ENCODE data around the gene SDCBP2. TPM values are rescaled to one million over a fixed set of nuclear protein-coding genes. Genes with fewer than 3 reads are reported as not detected.

SDCBP2 gene
- total RNA-seq, 1 donor from 2014 or later: 10.9 TPM

DNA sequence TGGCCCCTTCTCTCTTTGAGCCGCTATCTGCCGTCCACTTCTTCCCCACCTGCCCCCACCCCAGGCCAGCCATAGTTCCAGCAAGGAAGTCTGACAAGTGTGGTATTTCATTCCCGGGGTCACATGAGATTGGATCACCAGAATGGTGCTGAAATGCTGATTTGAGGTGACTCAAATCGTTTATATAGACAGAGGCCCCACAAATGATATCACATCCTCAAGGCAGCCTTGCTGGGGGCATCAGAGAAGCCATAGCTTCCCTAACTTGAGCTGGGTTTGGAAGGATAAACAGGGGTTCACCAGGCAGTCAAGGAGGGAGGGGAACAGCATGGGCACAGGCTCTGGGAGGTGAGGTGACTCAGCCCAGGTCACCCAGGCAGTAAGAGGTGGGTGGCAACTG lies 9.9 kb downstream of the SDCBP2 start:
- Histone ChIP-seq H3K4me1 (peaks cover 8% of the 10 kb centered on the region), H3K36me3 (no peaks in the 10 kb centered on the region), H3K4me3 (no peak overlapping the region), H3K9me3 (no peaks in the 10 kb centered on the region), H3K27me3 (no peaks in the 10 kb centered on the region), H3K27ac (no peak overlapping the region)
- intact Hi-C loops (cut with DNase I): no loop called here
- no peak for ATAC-seq
- no peak for DNase-seq
- TF ChIP-seq, protein P1, sequence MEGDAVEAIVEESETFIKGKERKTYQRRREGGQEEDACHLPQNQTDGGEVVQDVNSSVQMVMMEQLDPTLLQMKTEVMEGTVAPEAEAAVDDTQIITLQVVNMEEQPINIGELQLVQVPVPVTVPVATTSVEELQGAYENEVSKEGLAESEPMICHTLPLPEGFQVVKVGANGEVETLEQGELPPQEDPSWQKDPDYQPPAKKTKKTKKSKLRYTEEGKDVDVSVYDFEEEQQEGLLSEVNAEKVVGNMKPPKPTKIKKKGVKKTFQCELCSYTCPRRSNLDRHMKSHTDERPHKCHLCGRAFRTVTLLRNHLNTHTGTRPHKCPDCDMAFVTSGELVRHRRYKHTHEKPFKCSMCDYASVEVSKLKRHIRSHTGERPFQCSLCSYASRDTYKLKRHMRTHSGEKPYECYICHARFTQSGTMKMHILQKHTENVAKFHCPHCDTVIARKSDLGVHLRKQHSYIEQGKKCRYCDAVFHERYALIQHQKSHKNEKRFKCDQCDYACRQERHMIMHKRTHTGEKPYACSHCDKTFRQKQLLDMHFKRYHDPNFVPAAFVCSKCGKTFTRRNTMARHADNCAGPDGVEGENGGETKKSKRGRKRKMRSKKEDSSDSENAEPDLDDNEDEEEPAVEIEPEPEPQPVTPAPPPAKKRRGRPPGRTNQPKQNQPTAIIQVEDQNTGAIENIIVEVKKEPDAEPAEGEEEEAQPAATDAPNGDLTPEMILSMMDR (IDR thresholded peaks at IDR 0.05): no peak

- Histone ChIP-seq H3K9me3 (no peaks in the 10 kb centered on the region), H3K27ac (no peak overlapping the region), H3K4me3 (no peak overlapping the region), H3K27me3 (no peaks in the 10 kb centered on the region), H3K4me1 (no peaks in the 10 kb centered on the region), H3K36me3 (no peaks in the 10 kb centered on the region)
- DNase-seq (no peak), ATAC-seq (no peak)
- intact Hi-C loops (cut with DNase I): no loop called here
- TF ChIP-seq, protein P1 (IDR thresholded peaks at IDR 0.05): no peak
Measured at GRCh38 chr20:1317545-1318255, 11.2 kb downstream of the SDCBP2 start.

- Histone ChIP-seq H3K4me1 (no peaks in the 10 kb centered on the region), H3K4me3 (no peak overlapping the region), H3K27me3 (no peaks in the 10 kb centered on the region), H3K36me3 (no peaks in the 10 kb centered on the region), H3K9me3 (no peaks in the 10 kb centered on the region), H3K27ac (no peak overlapping the region)
- TF ChIP-seq, protein P1 (IDR thresholded peaks at IDR 0.05): no peak
- intact Hi-C loops (cut with DNase I): no loop called here
- DNase-seq: no peak
- ATAC-seq: no peak
Measured at GRCh38 chr20:1315804-1316203, 13.1 kb downstream of the SDCBP2 start.

GRCh38 chr20:1313236-1313964 lies 15.5 kb downstream of the SDCBP2 start:
- H3K4me3 ChIP-seq: no peak overlapping the region
- H3K27ac ChIP-seq: no peak overlapping the region
- DNase-seq (peak; percentile 84), ATAC-seq (peak; percentile 91)
- no peaks in the 10 kb centered on the region for H3K27me3 ChIP-seq
- TF ChIP-seq, protein P1 (IDR thresholded peaks at IDR 0.05): peak; percentile 97
- intact Hi-C loops (cut with DNase I): loop anchor here (5.0 kb wide), 1 partner anchor 124 kb away; no protein-coding TSS in a partner anchor
- no peaks in the 10 kb centered on the region for H3K9me3 ChIP-seq
- no peaks in the 10 kb centered on the region for H3K4me1 ChIP-seq
- H3K36me3 ChIP-seq: no peaks in the 10 kb centered on the region

DNA sequence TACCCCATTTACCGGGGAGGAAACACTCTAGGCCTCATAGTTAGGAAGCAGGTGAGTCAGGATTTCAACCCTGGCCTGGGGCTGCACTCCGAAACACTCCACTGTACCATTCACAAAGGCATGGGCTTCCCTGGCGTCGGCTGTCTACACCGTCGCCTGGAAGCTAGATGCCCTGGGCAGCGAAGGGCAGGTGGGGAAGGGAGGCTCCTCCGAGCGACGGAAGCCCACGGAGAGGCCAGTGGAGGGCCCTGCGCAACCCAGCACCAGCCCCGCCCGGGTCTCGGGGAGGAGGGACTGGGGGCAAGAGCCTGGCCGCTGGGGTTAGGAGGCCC lies 16.1 kb downstream of the SDCBP2 start:
- Histone ChIP-seq H3K27me3 (no peaks in the 10 kb centered on the region), H3K9me3 (no peaks in the 10 kb centered on the region), H3K36me3 (no peaks in the 10 kb centered on the region), H3K4me3 (no peak overlapping the region), H3K27ac (no peak overlapping the region), H3K4me1 (no peaks in the 10 kb centered on the region)
- TF ChIP-seq, protein P1 (IDR thresholded peaks at IDR 0.05): no peak
- intact Hi-C loops (cut with DNase I): loop anchor here (5.0 kb wide), 1 partner anchor 124 kb away; no protein-coding TSS in a partner anchor
- DNase-seq: no peak
- no peak for ATAC-seq

Measured in upper lobe of right lung (tissue), 1 donor.